ENCODE measurements around the gene CARMIL1.

Gene CARMIL1

DNA sequence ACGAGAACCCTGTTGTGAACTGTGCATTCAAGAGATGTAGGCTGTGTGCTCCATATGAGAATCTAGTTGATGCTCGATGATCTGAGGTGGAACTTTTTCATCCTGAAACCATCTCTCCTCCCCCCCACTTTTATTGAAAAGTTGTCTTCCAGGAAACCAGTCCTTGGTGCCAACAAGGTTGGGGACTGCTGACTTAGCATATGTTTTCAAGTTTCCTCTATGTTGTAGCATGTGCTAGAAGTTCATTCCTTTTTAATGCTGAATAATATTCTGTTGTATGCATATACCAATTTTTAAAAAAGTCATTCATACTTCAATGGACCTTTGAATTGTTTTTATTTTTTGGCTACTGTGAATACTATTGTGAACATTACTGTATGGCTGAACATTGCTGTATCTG is 27.2 kb downstream of the CARMIL1 start:
- H3K79me2 ChIP-seq (ENCODE audit: low read length): no peaks in the 10 kb centered on the region

DNA sequence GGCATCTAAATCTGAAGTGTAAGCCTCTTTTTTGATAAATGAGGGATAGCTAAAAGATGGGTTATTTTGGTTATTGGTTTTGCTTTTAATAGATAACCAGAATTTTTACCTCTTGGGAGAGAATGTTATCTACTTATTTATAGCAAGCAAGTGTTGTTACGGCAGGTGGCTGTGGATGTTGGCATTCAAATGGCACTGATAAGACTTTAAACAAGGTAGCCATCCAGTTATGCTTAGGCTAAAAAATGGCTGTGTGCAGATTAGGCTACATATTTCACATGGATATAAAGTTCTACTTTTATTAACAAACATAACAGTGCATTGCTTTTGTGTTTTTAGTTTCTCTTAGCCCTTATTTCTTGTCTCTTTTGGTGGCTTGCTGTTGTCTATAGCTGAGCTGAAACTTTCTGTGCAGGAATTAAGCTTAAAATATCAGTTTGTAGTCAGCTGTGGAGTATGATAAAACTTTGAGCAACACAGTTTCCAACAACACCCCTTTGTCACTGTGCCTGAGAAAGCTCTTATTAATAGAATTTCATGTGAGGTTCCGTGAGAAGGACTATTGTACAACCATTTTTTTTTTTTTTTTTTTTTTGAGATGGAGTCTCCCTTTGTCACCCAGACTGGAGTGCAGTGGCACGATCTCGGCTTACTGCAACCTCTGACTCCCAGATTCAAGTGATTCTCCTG is 28.8 kb downstream of the CARMIL1 start:
- Histone ChIP-seq H3K27me3 (ENCODE audit: low read depth, low read length) (no peaks in the 10 kb centered on the region), H3K4me1 (ENCODE audit: low read length) (no peaks in the 10 kb centered on the region), H4K20me1 (ENCODE audit: insufficient read depth, low read length) (no peaks in the 10 kb centered on the region), H3K36me3 (replicated peaks; ENCODE audit: low read depth, low read length) (no peaks in the 10 kb centered on the region), H3K79me2 (ENCODE audit: low read length) (no peaks in the 10 kb centered on the region), H3K4me2 (ENCODE audit: low read length) (no peak overlapping the region), H3K9ac (ENCODE audit: low read length) (no peak overlapping the region), H3K27ac (ENCODE audit: low read length) (no peak overlapping the region), H2AFZ (ENCODE audit: low read depth, low read length) (no peak overlapping the region), H3K4me3 (ENCODE audit: low read length) (no peak overlapping the region), H3K9me3 (ENCODE audit: insufficient read depth, low read length) (no peaks in the 10 kb centered on the region)
- TF ChIP-seq, protein P1, sequence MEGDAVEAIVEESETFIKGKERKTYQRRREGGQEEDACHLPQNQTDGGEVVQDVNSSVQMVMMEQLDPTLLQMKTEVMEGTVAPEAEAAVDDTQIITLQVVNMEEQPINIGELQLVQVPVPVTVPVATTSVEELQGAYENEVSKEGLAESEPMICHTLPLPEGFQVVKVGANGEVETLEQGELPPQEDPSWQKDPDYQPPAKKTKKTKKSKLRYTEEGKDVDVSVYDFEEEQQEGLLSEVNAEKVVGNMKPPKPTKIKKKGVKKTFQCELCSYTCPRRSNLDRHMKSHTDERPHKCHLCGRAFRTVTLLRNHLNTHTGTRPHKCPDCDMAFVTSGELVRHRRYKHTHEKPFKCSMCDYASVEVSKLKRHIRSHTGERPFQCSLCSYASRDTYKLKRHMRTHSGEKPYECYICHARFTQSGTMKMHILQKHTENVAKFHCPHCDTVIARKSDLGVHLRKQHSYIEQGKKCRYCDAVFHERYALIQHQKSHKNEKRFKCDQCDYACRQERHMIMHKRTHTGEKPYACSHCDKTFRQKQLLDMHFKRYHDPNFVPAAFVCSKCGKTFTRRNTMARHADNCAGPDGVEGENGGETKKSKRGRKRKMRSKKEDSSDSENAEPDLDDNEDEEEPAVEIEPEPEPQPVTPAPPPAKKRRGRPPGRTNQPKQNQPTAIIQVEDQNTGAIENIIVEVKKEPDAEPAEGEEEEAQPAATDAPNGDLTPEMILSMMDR (IDR thresholded peaks at IDR 0.05; ENCODE audit: low read depth, low read length): no peak
- no peak for TF ChIP-seq EZH2phosphoT487 (IDR thresholded peaks at IDR 0.05; ENCODE audit: low read depth)

More for the DNA sequence above, 27.2 kb downstream of the CARMIL1 start:
- no peak for TF ChIP-seq EZH2phosphoT487 (IDR thresholded peaks at IDR 0.05; ENCODE audit: low read depth)
- TF ChIP-seq, protein P1 (IDR thresholded peaks at IDR 0.05; ENCODE audit: low read depth, low read length): no peak
- Histone ChIP-seq H3K4me3 (ENCODE audit: low read length) (no peak overlapping the region), H3K4me1 (ENCODE audit: low read length) (peaks cover 6% of the 10 kb centered on the region), H3K36me3 (replicated peaks; ENCODE audit: low read depth, low read length) (no peaks in the 10 kb centered on the region), H3K4me2 (ENCODE audit: low read length) (no peak overlapping the region), H2AFZ (ENCODE audit: low read depth, low read length) (no peak overlapping the region), H3K9ac (ENCODE audit: low read length) (no peak overlapping the region), H3K27ac (ENCODE audit: low read length) (no peak overlapping the region), H4K20me1 (ENCODE audit: insufficient read depth, low read length) (no peaks in the 10 kb centered on the region), H3K9me3 (ENCODE audit: insufficient read depth, low read length) (no peaks in the 10 kb centered on the region), H3K27me3 (ENCODE audit: low read depth, low read length) (no peaks in the 10 kb centered on the region)

DNA sequence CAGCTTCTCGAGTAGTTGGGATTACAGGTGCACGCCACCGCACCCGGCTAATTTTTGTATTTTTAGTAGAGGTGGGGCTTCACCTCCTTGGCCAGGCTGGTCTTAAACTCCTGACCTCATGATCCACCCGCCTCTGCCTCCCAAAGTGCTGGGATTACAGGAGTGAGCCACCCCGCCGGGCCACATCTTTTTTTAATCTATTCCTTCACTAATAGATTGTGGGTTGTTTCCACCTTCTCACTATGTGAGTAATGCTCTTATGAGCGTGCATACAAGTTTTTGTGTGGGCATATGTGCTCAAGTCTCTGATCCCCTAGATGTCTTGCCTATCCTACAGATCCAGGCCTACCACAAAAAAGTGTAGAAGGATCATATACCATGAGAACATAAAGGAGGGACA is 30.7 kb downstream of the CARMIL1 start:
- H3K27me3 ChIP-seq (ENCODE audit: low read depth, low read length): no peaks in the 10 kb centered on the region
- TF ChIP-seq EZH2phosphoT487 (IDR thresholded peaks at IDR 0.05; ENCODE audit: low read depth): no peak
- TF ChIP-seq, protein P1 (IDR thresholded peaks at IDR 0.05; ENCODE audit: low read depth, low read length): no peak
- no peaks in the 10 kb centered on the region for H3K79me2 ChIP-seq (ENCODE audit: low read length)
- no peak overlapping the region for H3K27ac ChIP-seq (ENCODE audit: low read length)
- no peak overlapping the region for H3K9ac ChIP-seq (ENCODE audit: low read length)
- H3K9me3 ChIP-seq (ENCODE audit: insufficient read depth, low read length): no peaks in the 10 kb centered on the region
- no peak overlapping the region for H2AFZ ChIP-seq (ENCODE audit: low read depth, low read length)
- no peaks in the 10 kb centered on the region for H4K20me1 ChIP-seq (ENCODE audit: insufficient read depth, low read length)
- no peaks in the 10 kb centered on the region for H3K4me1 ChIP-seq (ENCODE audit: low read length)
- H3K36me3 ChIP-seq (replicated peaks; ENCODE audit: low read depth, low read length): no peaks in the 10 kb centered on the region
- no peak overlapping the region for H3K4me3 ChIP-seq (ENCODE audit: low read length)
- no peak overlapping the region for H3K4me2 ChIP-seq (ENCODE audit: low read length)

DNA sequence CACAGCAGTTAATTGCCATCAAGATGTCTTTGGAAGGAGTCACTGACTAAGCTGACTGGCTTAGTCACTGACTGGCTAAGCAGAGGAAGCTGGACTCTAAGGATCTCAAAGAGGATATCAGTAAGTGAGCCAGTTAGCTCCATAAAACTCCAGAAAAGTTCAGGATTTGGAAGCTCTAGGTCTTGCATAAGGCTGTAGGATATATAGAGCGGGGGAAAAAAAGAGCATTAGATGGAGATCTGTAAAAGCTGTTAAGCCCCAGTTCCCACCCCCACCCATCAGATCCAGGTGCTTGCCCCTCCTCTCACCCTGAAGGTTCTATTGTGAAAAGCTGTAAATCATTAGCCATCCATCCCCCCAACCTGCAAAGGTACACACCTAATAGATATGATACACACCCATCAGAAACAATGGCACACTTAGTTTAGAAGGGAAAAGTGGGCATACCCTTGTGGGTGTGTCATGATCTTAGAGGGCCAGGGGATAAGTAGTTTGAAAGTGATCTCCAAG is 32.2 kb downstream of the CARMIL1 start:
- Histone ChIP-seq H4K20me1 (ENCODE audit: insufficient read depth, low read length) (no peaks in the 10 kb centered on the region), H3K36me3 (replicated peaks; ENCODE audit: low read depth, low read length) (no peaks in the 10 kb centered on the region), H3K79me2 (ENCODE audit: low read length) (no peaks in the 10 kb centered on the region), H3K4me1 (ENCODE audit: low read length) (no peaks in the 10 kb centered on the region), H3K4me3 (ENCODE audit: low read length) (no peak overlapping the region), H3K27ac (ENCODE audit: low read length) (no peak overlapping the region), H2AFZ (ENCODE audit: low read depth, low read length) (no peak overlapping the region), H3K27me3 (ENCODE audit: low read depth, low read length) (no peaks in the 10 kb centered on the region), H3K9ac (ENCODE audit: low read length) (no peak overlapping the region), H3K9me3 (ENCODE audit: insufficient read depth, low read length) (no peaks in the 10 kb centered on the region), H3K4me2 (ENCODE audit: low read length) (no peak overlapping the region)
- TF ChIP-seq, protein P1 (IDR thresholded peaks at IDR 0.05; ENCODE audit: low read depth, low read length): no peak
- no peak for TF ChIP-seq EZH2phosphoT487 (IDR thresholded peaks at IDR 0.05; ENCODE audit: low read depth)
